ENCODE data around the gene FETUB. TPM values are rescaled to one million over a fixed set of nuclear protein-coding genes. Genes with fewer than 3 reads are reported as not detected.

The FETUB gene
- total RNA-seq, 1 experiment from 2014 or later, result not detected

DNA sequence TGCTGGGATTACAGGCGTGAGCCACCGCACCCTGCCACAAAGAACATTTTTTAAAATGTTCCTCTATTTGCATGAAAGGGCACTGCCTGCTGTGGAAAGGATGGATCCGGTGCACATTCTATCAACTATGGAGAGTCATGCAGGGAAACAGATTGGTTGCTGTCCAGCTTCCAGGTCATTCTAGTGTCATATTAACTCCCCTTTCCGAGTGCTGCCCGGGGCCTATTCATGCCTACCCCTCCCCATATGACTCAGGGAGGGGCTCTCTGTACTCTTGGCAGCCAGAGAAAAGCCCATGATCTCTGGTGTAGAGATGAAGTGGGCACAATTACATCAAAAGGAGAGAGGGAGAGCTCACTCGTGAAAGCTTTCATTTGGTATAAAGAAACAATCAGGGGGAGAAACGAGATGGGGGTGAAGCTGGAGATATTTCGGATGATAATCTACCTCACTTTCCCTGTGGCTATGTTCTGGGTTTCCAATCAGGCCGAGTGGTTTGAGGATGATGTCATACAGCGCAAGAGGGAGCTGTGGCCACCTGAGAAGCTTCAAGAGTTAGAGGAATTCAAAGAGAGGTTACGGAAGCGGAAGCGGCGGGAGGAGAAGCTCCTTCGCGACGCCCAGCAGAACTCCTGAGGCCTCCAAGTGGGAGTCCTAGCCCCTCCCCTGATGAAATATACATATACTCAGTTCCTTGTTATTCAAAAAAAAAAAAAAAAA, 43.5 kb upstream of the FETUB start:
- Histone ChIP-seq H3K4me2 (ENCODE audit: low read length) (no peak overlapping the region), H3K9ac (ENCODE audit: low read length) (no peak overlapping the region), H3K27ac (ENCODE audit: low read depth, low read length) (no peak overlapping the region), H3K36me3 (ENCODE audit: control insufficient read depth in 1 of 2, insufficient read depth in 2 of 2, low read length in 2 of 2) (no peaks in the 10 kb centered on the region), H3K4me3 (replicated peaks in 1 of 2; ENCODE audit: low read depth in 1 of 2, low read length in 2 of 2) (no peak overlapping the region), H3K4me1 (ENCODE audit: control insufficient read depth in 1 of 2, insufficient read depth in 2 of 2, low read length in 2 of 2) (no peaks in the 10 kb centered on the region), H3K79me2 (ENCODE audit: insufficient read depth, low read length) (no peaks in the 10 kb centered on the region), H4K20me1 (ENCODE audit: insufficient read depth) (no peaks in the 10 kb centered on the region), H3K9me3 (ENCODE audit: control insufficient read depth in 1 of 2, insufficient read depth in 1 of 2, low read depth in 1 of 2, low read length in 2 of 2) (no peaks in the 10 kb centered on the region), H2AFZ (ENCODE audit: low read depth, low read length, poor library complexity, severe bottlenecking) (no peak overlapping the region), H3K9me2 (ENCODE audit: insufficient read depth) (no peaks in the 10 kb centered on the region), H3K27me3 (ENCODE audit: insufficient read depth, low read length) (no peaks in the 10 kb centered on the region)
- RAD21 ChIA-PET (ENCODE audit: low non-redundant PET in 1 of 2, low total read pairs in 2 of 2, uncharacterized antibody in 2 of 2, unreplicated experiment in 2 of 2), result no interaction called here
- CTCF ChIA-PET, result interaction anchor here (0.7 to 2.8 kb wide), 4 partner anchors 13 to 225 kb away, joined by 3 to 14 read pairs (median 7); no protein-coding TSS in a partner anchor
- POLR2A ChIA-PET, result interaction anchor here (0.7 to 1.1 kb wide), 2 partner anchors 11 to 58 kb away, joined by 3 read pairs; no protein-coding TSS in a partner anchor
- DNase-seq (ENCODE audit: low read depth, low spot score) (no peak), ATAC-seq (no peak)
- TF ChIP-seq ZBTB33 (IDR thresholded peaks at IDR 0.05; ENCODE audit: extremely low read depth, insufficient replicate concordance, low read length), result no peak
- no peak for TF ChIP-seq ZFX (IDR thresholded peaks at IDR 0.05)
- TF ChIP-seq, protein P1, sequence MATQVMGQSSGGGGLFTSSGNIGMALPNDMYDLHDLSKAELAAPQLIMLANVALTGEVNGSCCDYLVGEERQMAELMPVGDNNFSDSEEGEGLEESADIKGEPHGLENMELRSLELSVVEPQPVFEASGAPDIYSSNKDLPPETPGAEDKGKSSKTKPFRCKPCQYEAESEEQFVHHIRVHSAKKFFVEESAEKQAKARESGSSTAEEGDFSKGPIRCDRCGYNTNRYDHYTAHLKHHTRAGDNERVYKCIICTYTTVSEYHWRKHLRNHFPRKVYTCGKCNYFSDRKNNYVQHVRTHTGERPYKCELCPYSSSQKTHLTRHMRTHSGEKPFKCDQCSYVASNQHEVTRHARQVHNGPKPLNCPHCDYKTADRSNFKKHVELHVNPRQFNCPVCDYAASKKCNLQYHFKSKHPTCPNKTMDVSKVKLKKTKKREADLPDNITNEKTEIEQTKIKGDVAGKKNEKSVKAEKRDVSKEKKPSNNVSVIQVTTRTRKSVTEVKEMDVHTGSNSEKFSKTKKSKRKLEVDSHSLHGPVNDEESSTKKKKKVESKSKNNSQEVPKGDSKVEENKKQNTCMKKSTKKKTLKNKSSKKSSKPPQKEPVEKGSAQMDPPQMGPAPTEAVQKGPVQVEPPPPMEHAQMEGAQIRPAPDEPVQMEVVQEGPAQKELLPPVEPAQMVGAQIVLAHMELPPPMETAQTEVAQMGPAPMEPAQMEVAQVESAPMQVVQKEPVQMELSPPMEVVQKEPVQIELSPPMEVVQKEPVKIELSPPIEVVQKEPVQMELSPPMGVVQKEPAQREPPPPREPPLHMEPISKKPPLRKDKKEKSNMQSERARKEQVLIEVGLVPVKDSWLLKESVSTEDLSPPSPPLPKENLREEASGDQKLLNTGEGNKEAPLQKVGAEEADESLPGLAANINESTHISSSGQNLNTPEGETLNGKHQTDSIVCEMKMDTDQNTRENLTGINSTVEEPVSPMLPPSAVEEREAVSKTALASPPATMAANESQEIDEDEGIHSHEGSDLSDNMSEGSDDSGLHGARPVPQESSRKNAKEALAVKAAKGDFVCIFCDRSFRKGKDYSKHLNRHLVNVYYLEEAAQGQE (IDR thresholded peaks at IDR 0.05; ENCODE audit: low read depth), result no peak
- no TSS peak for BruUV-seq (replicated peaks)
- intact Hi-C loops (cut with micrococcal nuclease), result no loop called here

Measured in HCT116 (cell line).